GM12892 (cell line): ENCODE measurements around the gene FEZ2. TPM values are rescaled to one million over a fixed set of nuclear protein-coding genes. Genes with fewer than 3 reads are reported as not detected.

Experiments
- DNase-seq: peaks from one replicate; pipeline ENCODE4 v3.0.0; 2011; ENCODE audit not compliant: insufficient read length
- FAIRE-seq: peaks from 2 replicates; lab custom pipeline; 2011; peaks lifted over from hg19 to GRCh38; lab: Jason Lieb, UNC
- POLR2A ChIP-seq: IDR thresholded peaks from 2 replicates; pipeline ENCODE4 v1.6.1; 2011; ENCODE audit warnings: low read depth, low read length, control low read depth
- POLR2AphosphoS5 ChIP-seq: IDR thresholded peaks from 2 replicates; pipeline ENCODE4 v1.6.1; 2011; ENCODE audit warnings: low read depth, low read length, control low read depth
- TAF1 ChIP-seq: IDR thresholded peaks from 2 replicates; pipeline ENCODE4 v1.6.1; 2011; ENCODE audit warnings: low read depth, mild to moderate bottlenecking, control low read depth, low read length, borderline replicate concordance
- polyA plus RNA-seq: library from polyadenylated mRNA; unstranded; fragments of >200 nt; gene quantifications from one replicate; pipeline ENCODE4 v1.2.1, GENCODE V29; 2012; ENCODE audit warnings: missing spikeins, inconsistent platforms; ENCODE audit not compliant: missing spikeins

Gene FEZ2
- polyA plus RNA-seq: 11.1 TPM

- TF ChIP-seq POLR2AphosphoS5 (peak; percentile 73), TAF1 (peak; percentile 41; the same call in 1 of the 2 replicates), POLR2A (peak; percentile 78)
- FAIRE-seq: peak; percentile 36
- DNase-seq: peak; percentile 80
Observed at GRCh38 chr2:36597532-36598377, at the start of gene FEZ2. FEZ2 (minus strand) TSS chr2:36598168; CDS start chr2:36598142, 26 bp downstream.

- FAIRE-seq (no peak), DNase-seq (no peak)
- TF ChIP-seq TAF1 (no peak), POLR2A (no peak), POLR2AphosphoS5 (no peak)
Observed at GRCh38 chr2:36634981-36635597, 37.1 kb upstream of the FEZ2 start.

GRCh38 chr2:36633470-36634092, 35.6 kb upstream of the FEZ2 start:
- FAIRE-seq (no peak), DNase-seq (no peak)
- TF ChIP-seq POLR2AphosphoS5 (no peak), POLR2A (no peak), TAF1 (no peak)

GRCh38 chr2:36626756-36627155, 28.8 kb upstream of the FEZ2 start:
- no peak for FAIRE-seq

GRCh38 chr2:36626071-36626470, 28.1 kb upstream of the FEZ2 start:
- TF ChIP-seq POLR2A (no peak), POLR2AphosphoS5 (no peak), TAF1 (no peak)
- no peak for FAIRE-seq
- no peak for DNase-seq

More at GRCh38 chr2:36626756-36627155, 28.8 kb upstream of the FEZ2 start:
- no peak for TF ChIP-seq POLR2A
- no peak for TF ChIP-seq TAF1
- no peak for TF ChIP-seq POLR2AphosphoS5
- no peak for DNase-seq

- FAIRE-seq (no peak), DNase-seq (no peak)
- TF ChIP-seq TAF1 (no peak), POLR2A (no peak), POLR2AphosphoS5 (no peak)
Observed at GRCh38 chr2:36625304-36625703, 27.3 kb upstream of the FEZ2 start.

GRCh38 chr2:36620321-36620720, 22.4 kb upstream of the FEZ2 start:
- DNase-seq (no peak), FAIRE-seq (no peak)
- no peak for TF ChIP-seq POLR2AphosphoS5
- no peak for TF ChIP-seq TAF1
- TF ChIP-seq POLR2A: no peak

GRCh38 chr2:36618381-36618780, 20.4 kb upstream of the FEZ2 start:
- TF ChIP-seq POLR2A (no peak), POLR2AphosphoS5 (no peak), TAF1 (no peak)
- DNase-seq (no peak), FAIRE-seq (no peak)

- DNase-seq (no peak), FAIRE-seq (no peak)
- TF ChIP-seq POLR2A: no peak
- TF ChIP-seq POLR2AphosphoS5: no peak
- no peak for TF ChIP-seq TAF1
Observed at GRCh38 chr2:36616947-36617346, 19.0 kb upstream of the FEZ2 start.

- no peak for FAIRE-seq
- DNase-seq: no peak
- no peak for TF ChIP-seq POLR2A
- TF ChIP-seq POLR2AphosphoS5: no peak
- TF ChIP-seq TAF1: no peak
Observed at GRCh38 chr2:36615222-36615621, 17.3 kb upstream of the FEZ2 start.

- FAIRE-seq (no peak), DNase-seq (no peak)
- TF ChIP-seq TAF1 (no peak), POLR2AphosphoS5 (no peak), POLR2A (no peak)
Observed at GRCh38 chr2:36613801-36614200, 15.8 kb upstream of the FEZ2 start.

- DNase-seq (no peak), FAIRE-seq (no peak)
- TF ChIP-seq POLR2AphosphoS5 (no peak), POLR2A (no peak), TAF1 (no peak)
Observed at GRCh38 chr2:36611316-36611990, 13.5 kb upstream of the FEZ2 start.
